ENCODE measurements around the gene EPN2.

EPN2 gene

DNA sequence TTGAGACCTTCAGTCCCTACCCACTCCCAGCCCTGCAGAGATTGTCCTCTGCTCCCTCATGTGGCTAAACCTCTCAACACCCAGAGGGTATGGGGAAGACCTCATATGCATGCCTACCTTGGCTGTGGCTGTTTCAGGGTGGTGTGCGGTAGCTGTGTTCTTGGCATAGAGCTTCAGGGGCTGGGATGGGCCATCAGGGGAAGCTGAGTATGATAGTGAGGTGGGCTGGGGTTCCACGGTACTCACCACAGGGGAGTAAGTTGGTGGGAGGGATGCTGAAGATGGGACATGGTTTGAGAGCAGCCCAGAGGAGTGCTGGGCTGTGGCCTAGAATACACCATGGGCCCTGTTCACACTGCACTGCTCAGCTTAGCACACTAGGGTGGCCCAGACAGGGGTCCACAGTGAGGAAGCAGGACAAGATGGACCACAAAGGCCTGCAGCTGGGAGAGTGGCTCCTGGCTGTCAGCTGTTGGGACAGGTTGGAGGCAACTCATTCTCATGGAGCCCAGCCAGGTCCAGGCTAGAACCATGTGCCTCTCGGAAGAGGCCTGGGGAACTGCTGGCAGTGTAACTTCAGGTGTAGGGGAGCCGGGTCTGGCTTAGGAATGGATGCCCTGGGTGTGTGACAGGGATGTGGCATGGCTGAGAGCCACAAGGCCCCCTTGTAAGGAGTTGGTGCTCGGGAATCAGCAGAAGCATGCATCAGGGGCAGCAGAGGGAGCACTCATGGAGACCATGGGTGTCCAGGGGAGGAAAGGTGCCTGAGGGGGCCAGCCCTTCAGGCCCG lies 146.7 kb downstream of the EPN2 start:
- TF ChIP-seq, protein P1, sequence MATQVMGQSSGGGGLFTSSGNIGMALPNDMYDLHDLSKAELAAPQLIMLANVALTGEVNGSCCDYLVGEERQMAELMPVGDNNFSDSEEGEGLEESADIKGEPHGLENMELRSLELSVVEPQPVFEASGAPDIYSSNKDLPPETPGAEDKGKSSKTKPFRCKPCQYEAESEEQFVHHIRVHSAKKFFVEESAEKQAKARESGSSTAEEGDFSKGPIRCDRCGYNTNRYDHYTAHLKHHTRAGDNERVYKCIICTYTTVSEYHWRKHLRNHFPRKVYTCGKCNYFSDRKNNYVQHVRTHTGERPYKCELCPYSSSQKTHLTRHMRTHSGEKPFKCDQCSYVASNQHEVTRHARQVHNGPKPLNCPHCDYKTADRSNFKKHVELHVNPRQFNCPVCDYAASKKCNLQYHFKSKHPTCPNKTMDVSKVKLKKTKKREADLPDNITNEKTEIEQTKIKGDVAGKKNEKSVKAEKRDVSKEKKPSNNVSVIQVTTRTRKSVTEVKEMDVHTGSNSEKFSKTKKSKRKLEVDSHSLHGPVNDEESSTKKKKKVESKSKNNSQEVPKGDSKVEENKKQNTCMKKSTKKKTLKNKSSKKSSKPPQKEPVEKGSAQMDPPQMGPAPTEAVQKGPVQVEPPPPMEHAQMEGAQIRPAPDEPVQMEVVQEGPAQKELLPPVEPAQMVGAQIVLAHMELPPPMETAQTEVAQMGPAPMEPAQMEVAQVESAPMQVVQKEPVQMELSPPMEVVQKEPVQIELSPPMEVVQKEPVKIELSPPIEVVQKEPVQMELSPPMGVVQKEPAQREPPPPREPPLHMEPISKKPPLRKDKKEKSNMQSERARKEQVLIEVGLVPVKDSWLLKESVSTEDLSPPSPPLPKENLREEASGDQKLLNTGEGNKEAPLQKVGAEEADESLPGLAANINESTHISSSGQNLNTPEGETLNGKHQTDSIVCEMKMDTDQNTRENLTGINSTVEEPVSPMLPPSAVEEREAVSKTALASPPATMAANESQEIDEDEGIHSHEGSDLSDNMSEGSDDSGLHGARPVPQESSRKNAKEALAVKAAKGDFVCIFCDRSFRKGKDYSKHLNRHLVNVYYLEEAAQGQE (IDR thresholded peaks at IDR 0.05; ENCODE audit: insufficient read depth in 1 of 2, low read depth in 2 of 2, low read length in 2 of 2) = no peak
- no peak for TF ChIP-seq TAF1 (IDR thresholded peaks at IDR 0.05; ENCODE audit: borderline replicate concordance, insufficient read depth, low read length)
- no peak for TF ChIP-seq POLR2AphosphoS5 (IDR thresholded peaks at IDR 0.05; ENCODE audit: low read depth, low read length)
- TF ChIP-seq FOXP2 (optimal IDR thresholded peaks at IDR 0.05; ENCODE audit: borderline replicate concordance, extremely low read depth, extremely low read length, insufficient read depth) = no peak

- no peak for TF ChIP-seq POLR2AphosphoS5 (IDR thresholded peaks at IDR 0.05; ENCODE audit: low read depth, low read length)
- TF ChIP-seq, protein P1 (IDR thresholded peaks at IDR 0.05; ENCODE audit: insufficient read depth in 1 of 2, low read depth in 2 of 2, low read length in 2 of 2) = no peak
- TF ChIP-seq SIN3A (IDR thresholded peaks at IDR 0.05; ENCODE audit: borderline replicate concordance, insufficient read depth, low read length) = no peak
- TF ChIP-seq FOXP2 (optimal IDR thresholded peaks at IDR 0.05; ENCODE audit: borderline replicate concordance, extremely low read depth, extremely low read length, insufficient read depth) = no peak
- TF ChIP-seq TAF1 (IDR thresholded peaks at IDR 0.05; ENCODE audit: borderline replicate concordance, insufficient read depth, low read length) = no peak
These were observed 147.7 kb downstream of the EPN2 start for GRCh38 chr17:19384723-19385391.

DNA sequence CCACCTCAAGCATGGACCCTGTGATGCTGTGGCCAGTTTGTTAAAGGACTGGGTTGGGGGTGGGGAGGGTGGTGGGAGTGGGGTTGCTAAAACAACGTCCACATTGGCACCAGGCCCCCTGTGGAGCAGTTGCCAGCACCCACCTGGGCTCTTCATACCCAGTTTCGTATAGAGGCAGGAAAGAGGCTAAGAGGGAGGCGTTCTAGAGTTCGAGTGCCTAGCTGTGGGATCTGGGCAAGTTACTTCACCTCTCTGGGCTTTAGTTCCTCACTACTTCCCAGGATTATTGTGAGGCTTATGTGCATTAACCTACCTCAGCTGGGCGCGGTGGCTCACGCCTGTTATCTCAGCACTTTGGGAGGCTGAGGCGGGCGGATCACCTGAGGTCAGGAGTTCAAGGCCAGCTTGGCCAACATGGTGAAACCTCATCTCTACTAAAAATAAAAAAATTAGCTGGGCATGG lies 148.4 kb downstream of the EPN2 start:
- TF ChIP-seq, protein P1 (IDR thresholded peaks at IDR 0.05; ENCODE audit: insufficient read depth in 1 of 2, low read depth in 2 of 2, low read length in 2 of 2) = no peak
- TF ChIP-seq TAF1 (IDR thresholded peaks at IDR 0.05; ENCODE audit: borderline replicate concordance, insufficient read depth, low read length) (no peak), SIN3A (IDR thresholded peaks at IDR 0.05; ENCODE audit: borderline replicate concordance, insufficient read depth, low read length) (no peak), FOXP2 (optimal IDR thresholded peaks at IDR 0.05; ENCODE audit: borderline replicate concordance, extremely low read depth, extremely low read length, insufficient read depth) (no peak), POLR2AphosphoS5 (IDR thresholded peaks at IDR 0.05; ENCODE audit: low read depth, low read length) (no peak)
